Suprapubic skin (tissue), 4 donors: ENCODE data around the gene PRR35.

Source experiments
- CTCF ChIP-seq, 2 donors: fragments of 200-600 bp in 1 of 2; fragments of 450-650 bp in 1 of 2; sonication (generic) in 1 of 2; IDR thresholded peaks; one replicate each; pipeline ENCODE4 v1.5.1; 2016 to 2019; ENCODE audit warnings: antibody characterized with exemption in 2 of 2, mild to moderate bottlenecking in 1 of 2, moderate library complexity in 1 of 2
- EP300 ChIP-seq: sonication (generic); formaldehyde crosslinking; IDR thresholded peaks from one replicate; pipeline ENCODE4 v1.6.1; 2017; ENCODE audit warnings: antibody characterized with exemption
- POLR2A ChIP-seq, 2 donors: fragments of 450-650 bp; IDR thresholded peaks; one replicate each; pipeline ENCODE4 v1.6.1; 2017; ENCODE audit warnings: antibody characterized with exemption in 2 of 2, mild to moderate bottlenecking in 2 of 2, moderate library complexity in 2 of 2
- POLR2AphosphoS5 ChIP-seq, 3 donors: sonication (generic); formaldehyde crosslinking; IDR thresholded peaks; one replicate each; pipeline ENCODE4 v1.6.1; 2017; ENCODE audit warnings: antibody characterized with exemption in 3 of 3

- TF ChIP-seq CTCF (IDR thresholded peaks at IDR 0.05) (no peak), EP300 (no peak), POLR2A (IDR thresholded peaks at IDR 0.05) (no peak), POLR2AphosphoS5 (IDR thresholded peaks at IDR 0.05) (no peak)
Observed at GRCh38 chr16:590815-591200, 30.6 kb downstream of the PRR35 start.
